ENCODE measurements around the gene GRAMD4.

GRAMD4 gene

GRCh38 chr22:46675938-46676337, 55.8 kb downstream of the GRAMD4 start:
- DNase-seq = no peak

- no peak for DNase-seq
These were observed 56.3 kb downstream of the GRAMD4 start for GRCh38 chr22:46676479-46676878.

- no peak for DNase-seq
These were observed 56.7 kb downstream of the GRAMD4 start for GRCh38 chr22:46676881-46677280.

GRCh38 chr22:46677323-46678002, 57.3 kb downstream of the GRAMD4 start:
- DNase-seq = no peak

- no peak for DNase-seq
These were observed 57.9 kb downstream of the GRAMD4 start for GRCh38 chr22:46678003-46678657.

- no peak for DNase-seq
These were observed 58.9 kb downstream of the GRAMD4 start for GRCh38 chr22:46678785-46679700.

GRCh38 chr22:46679706-46680269, 59.6 kb downstream of the GRAMD4 start:
- DNase-seq = no peak

GRCh38 chr22:46681010-46681409, 60.8 kb downstream of the GRAMD4 start:
- DNase-seq = no peak

- no peak for DNase-seq
These were observed 62.0 kb downstream of the GRAMD4 start for GRCh38 chr22:46682011-46682731.

GRCh38 chr22:46684706-46685105, 64.5 kb downstream of the GRAMD4 start:
- DNase-seq = peak; percentile 45

GRCh38 chr22:46686221-46687047, 66.2 kb downstream of the GRAMD4 start:
- DNase-seq = no peak

- no peak for DNase-seq
These were observed 66.9 kb downstream of the GRAMD4 start for GRCh38 chr22:46687048-46687444.

GRCh38 chr22:46687460-46687859, 67.3 kb downstream of the GRAMD4 start:
- DNase-seq = no peak

- peak; percentile 13 for DNase-seq
These were observed 68.8 kb downstream of the GRAMD4 start for GRCh38 chr22:46688949-46689348.

GRCh38 chr22:46690146-46690545, 70.0 kb downstream of the GRAMD4 start:
- no peak for DNase-seq

- no peak for DNase-seq
These were observed 71.4 kb downstream of the GRAMD4 start for GRCh38 chr22:46691571-46691970.

- DNase-seq = peak; percentile 51
These were observed 73.6 kb downstream of the GRAMD4 start for GRCh38 chr22:46693634-46694415.

GRCh38 chr22:46694416-46695170, 74.4 kb downstream of the GRAMD4 start:
- DNase-seq = no peak

- no peak for DNase-seq
These were observed 75.4 kb downstream of the GRAMD4 start for GRCh38 chr22:46695346-46696228.
